Effector memory CD8-positive, alpha-beta T cell (primary cell): Measurements from ENCODE around the gene HHATL.
"Not testable (repeated sequence)": the region's sequence is repeated elsewhere in the genome, so short reads cannot be mapped to it uniquely, and the experiment has no call there.

ENCODE experiments used
- ATAC-seq: fragments of 150-1000 bp; cut with Tn5 transposase; replicated peaks from 2 replicates; pipeline ENCODE4 v1.10.0; 2021; ENCODE audit warnings: mild to moderate bottlenecking, moderate library complexity
- DNase-seq, 3 experiments: peaks; one replicate each; pipeline ENCODE4 v3.0.0; 2021
- H3K27ac Mint-ChIP-seq, 2 donors: one replicate each; pipeline ENCODE4 v1.8.0; 2022; ENCODE audit warnings: mild to moderate bottlenecking in 2 of 2, mixed read lengths in 2 of 2, moderate library complexity in 2 of 2
- H3K27me3 Mint-ChIP-seq, 2 donors: one replicate each; pipeline ENCODE4 v1.8.0; 2022; ENCODE audit warnings: mixed read lengths in 2 of 2
- H3K36me3 Mint-ChIP-seq: one replicate; pipeline ENCODE4 v1.8.0; 2022; ENCODE audit warnings: mild to moderate bottlenecking, moderate library complexity, mixed read lengths; ENCODE audit not compliant: insufficient read depth
- H3K4me1 Mint-ChIP-seq, 2 donors: one replicate each; pipeline ENCODE4 v1.8.0; 2022; ENCODE audit warnings: low read depth in 2 of 2, mixed read lengths in 2 of 2
- H3K4me3 Mint-ChIP-seq, 2 donors: one replicate each; pipeline ENCODE4 v1.8.0; 2022; ENCODE audit warnings: mild to moderate bottlenecking in 2 of 2, mixed read lengths in 2 of 2, moderate library complexity in 2 of 2
- H3K9me3 Mint-ChIP-seq, 2 donors: one replicate each; pipeline ENCODE4 v1.8.0; 2022; ENCODE audit warnings: mixed read lengths in 2 of 2

HHATL gene

DNA sequence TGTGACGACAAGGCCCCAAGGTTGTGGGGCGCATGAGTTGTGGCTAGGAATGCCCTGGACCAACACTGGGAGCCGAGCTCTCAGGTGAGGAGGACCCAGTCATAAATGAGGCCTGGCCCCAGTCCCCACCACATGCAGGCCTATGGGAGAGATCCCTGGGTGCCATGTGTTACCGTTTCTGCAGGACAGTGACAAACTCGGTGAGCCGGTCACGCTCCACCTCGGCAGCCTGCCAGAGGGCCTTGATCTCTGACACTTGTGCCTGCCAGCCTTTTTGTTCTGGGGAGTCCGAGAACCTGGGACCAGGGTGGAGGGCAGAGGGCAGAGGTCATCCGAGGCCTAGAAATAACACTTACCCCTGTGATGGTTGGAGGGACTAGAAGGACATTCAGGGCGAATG lies 27.7 kb upstream of the HHATL start:
- no peak for ATAC-seq
- DNase-seq = no peak
- Mint-ChIP-seq H3K4me1 (no peaks in the 10 kb centered on the region), H3K27ac (no peak overlapping the region), H3K36me3 (no peaks in the 10 kb centered on the region), H3K9me3 (no peaks in the 10 kb centered on the region), H3K27me3 (peaks cover 10 to 22% of the 10 kb centered on the region in 2 donors), H3K4me3 (no peak overlapping the region)

DNA sequence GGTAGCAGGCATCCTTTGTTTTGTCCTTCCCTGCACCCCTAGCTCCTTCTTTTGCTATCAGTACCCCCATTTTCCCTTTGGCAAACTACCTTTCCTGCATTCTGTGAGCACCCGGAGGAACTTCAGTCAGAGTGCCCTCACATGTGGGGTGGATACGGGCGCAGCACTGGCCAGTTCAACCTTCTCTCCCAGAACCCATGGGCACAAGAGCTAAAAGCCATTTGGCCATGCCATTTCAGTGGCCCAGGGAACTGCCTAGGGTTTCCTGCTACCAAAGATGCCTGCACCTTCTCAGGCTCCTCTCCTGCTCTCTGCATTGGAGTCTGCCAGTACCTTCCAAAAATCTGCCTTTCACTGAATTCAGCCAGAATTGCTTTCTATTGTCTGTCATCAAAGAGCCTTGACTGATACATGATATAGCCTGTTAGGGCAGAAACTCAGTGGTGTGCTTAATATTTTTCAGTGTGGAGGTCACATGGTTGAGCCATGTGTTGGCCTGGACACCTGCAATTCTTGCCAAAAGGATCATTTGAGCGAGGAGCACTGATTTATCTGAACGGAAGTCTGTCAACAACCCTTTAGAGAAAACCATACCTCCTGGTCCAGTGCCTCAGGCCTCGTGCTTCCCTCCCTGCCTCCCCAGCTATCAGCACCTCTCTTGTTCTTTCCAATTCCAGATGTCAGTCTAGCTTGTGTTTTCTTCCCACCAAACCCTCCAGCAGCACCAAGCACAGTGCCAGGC lies 27.0 kb upstream of the HHATL start:
- no peak for DNase-seq
- H3K9me3 Mint-ChIP-seq = no peaks in the 10 kb centered on the region
- H3K27ac Mint-ChIP-seq = no peak overlapping the region
- H3K27me3 Mint-ChIP-seq = peaks cover 10 to 24% of the 10 kb centered on the region in 2 donors
- H3K4me1 Mint-ChIP-seq = no peaks in the 10 kb centered on the region
- H3K4me3 Mint-ChIP-seq = no peak overlapping the region
- no peaks in the 10 kb centered on the region for H3K36me3 Mint-ChIP-seq
- no peak for ATAC-seq

GRCh38 chr3:42728668-42729364 lies 26.2 kb upstream of the HHATL start:
- Mint-ChIP-seq H3K4me1 (no peaks in the 10 kb centered on the region), H3K4me3 (no peak overlapping the region), H3K9me3 (no peaks in the 10 kb centered on the region), H3K27me3 (peaks cover 16 to 32% of the 10 kb centered on the region in 2 donors), H3K27ac (no peak overlapping the region), H3K36me3 (no peaks in the 10 kb centered on the region)
- DNase-seq (no peak), ATAC-seq (no peak)

DNA sequence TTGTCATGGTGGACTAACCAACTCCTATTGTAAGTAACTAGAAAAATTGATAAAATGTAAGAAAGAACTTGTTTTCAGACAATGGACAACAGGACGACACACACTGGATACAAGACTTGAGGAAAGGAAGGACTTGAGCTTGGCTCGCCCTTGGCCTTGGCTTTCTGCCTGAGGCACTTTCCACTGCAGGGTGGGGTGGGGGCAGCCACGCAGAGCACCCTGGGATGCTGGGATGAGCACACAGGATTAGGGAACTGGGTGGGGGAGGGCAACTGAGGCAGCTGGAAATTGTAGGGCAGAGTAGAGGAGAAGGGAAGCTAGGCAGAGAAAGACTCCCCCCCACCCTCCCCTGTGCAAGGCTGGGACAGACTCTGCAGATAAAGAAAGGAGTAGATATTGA lies 25.5 kb upstream of the HHATL start:
- Mint-ChIP-seq H3K9me3 (no peaks in the 10 kb centered on the region), H3K27ac (no peak overlapping the region), H3K4me1 (no peaks in the 10 kb centered on the region), H3K4me3 (no peak overlapping the region), H3K27me3 (peaks cover 20 to 38% of the 10 kb centered on the region in 2 donors), H3K36me3 (no peaks in the 10 kb centered on the region)
- DNase-seq = no peak
- no peak for ATAC-seq

GRCh38 chr3:42725454-42725853 lies 22.9 kb upstream of the HHATL start:
- ATAC-seq (no peak), DNase-seq (no peak)
- H3K4me1 Mint-ChIP-seq = no peaks in the 10 kb centered on the region
- no peak overlapping the region for H3K27ac Mint-ChIP-seq
- no peaks in the 10 kb centered on the region for H3K36me3 Mint-ChIP-seq
- peaks cover 25 to 41% of the 10 kb centered on the region in 2 donors for H3K27me3 Mint-ChIP-seq
- no peak overlapping the region for H3K4me3 Mint-ChIP-seq
- H3K9me3 Mint-ChIP-seq = no peaks in the 10 kb centered on the region

DNA sequence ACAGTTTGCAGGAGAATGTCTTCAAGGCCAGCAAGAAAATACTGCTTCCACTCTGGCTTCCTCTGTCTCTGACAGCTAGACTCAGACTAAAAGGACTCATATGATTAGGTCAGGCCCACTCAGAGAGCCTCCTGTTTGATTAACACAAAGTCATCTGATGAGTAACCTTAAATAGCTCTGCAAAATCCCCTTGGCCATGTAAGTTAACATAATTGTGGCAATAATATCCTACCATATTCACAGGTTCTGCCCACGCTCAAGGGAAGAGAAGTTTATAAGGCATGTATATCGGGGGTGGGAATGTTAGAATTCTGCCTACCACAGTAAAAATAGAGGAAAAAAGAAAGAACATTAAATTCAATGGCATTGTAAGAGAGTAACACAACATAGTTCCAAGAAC lies 20.6 kb upstream of the HHATL start:
- no peaks in the 10 kb centered on the region for H3K4me1 Mint-ChIP-seq
- no peak overlapping the region for H3K27ac Mint-ChIP-seq
- ATAC-seq (no peak), DNase-seq (no peak)
- peaks cover 33 to 34% of the 10 kb centered on the region in 2 donors for H3K27me3 Mint-ChIP-seq
- H3K36me3 Mint-ChIP-seq = no peaks in the 10 kb centered on the region
- H3K9me3 Mint-ChIP-seq = no peaks in the 10 kb centered on the region
- H3K4me3 Mint-ChIP-seq = no peak overlapping the region

DNA sequence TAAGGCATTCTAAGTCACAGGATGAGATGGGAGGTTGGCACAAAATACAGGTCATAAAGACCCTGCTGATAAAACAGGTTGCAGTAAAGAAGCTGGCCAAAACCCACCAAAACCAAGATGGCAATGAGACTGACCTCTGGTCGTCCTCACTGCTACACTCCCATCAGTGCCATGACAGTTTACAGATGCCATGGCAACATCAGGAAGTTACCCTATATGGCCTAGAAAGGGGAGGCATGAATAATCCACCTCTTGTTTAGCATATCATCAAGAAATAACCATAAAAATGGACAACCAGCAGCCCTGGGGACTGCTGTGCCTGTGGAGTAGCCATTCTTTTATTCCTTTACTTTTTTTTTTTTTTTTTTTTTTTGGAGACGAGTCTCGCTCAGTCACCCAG lies 19.8 kb upstream of the HHATL start:
- not testable (repeated sequence) for H3K36me3 Mint-ChIP-seq, ATAC-seq, H3K27ac Mint-ChIP-seq, DNase-seq, H3K9me3 Mint-ChIP-seq, H3K4me1 Mint-ChIP-seq, H3K4me3 Mint-ChIP-seq
- H3K27me3 Mint-ChIP-seq = peaks cover 27 to 33% of the 10 kb centered on the region in 2 donors

DNA sequence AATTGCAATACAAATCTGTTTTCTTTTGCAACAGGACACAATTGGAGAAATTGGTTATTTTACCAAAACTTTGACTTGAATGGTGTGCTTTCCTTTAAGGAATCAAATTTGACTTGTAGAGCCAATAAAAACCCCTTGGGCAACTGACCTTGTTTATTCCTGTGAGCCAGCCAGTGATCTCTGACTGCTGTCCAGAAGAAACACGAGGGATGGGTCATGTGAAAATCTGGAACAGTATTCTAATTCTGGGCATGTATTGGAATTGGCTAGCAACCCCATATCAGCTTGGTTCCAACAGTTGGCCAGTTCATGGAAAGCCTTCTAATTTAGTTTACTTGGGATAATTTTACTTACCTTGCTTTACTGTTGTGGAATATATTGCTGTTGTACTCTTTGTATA lies 19.1 kb upstream of the HHATL start:
- Mint-ChIP-seq H3K4me1 (no peaks in the 10 kb centered on the region), H3K4me3 (no peak overlapping the region), H3K9me3 (no peaks in the 10 kb centered on the region), H3K36me3 (no peaks in the 10 kb centered on the region), H3K27ac (no peak overlapping the region), H3K27me3 (peaks cover 27 to 33% of the 10 kb centered on the region in 2 donors)
- no peak for DNase-seq
- no peak for ATAC-seq

DNA sequence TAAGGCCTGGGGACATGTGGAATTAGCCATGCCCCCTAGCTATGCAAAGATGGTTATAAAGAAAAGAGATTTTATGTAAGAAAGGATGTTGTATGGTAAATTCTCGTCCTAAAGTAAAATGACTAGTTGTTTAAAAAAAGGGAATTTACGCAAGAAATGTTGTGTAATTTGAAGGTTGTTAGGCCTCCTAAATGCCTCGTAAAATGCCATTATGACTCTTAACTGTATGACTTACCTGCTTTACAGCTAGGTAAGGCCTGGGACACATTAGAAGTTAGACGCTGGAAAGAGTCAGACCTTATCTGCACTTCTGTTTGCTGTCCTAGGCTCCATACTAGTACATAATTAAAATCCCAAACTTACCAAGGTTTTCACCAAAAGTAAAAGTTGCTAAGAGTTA lies 17.5 kb upstream of the HHATL start:
- H3K27ac Mint-ChIP-seq = no peak overlapping the region

DNA sequence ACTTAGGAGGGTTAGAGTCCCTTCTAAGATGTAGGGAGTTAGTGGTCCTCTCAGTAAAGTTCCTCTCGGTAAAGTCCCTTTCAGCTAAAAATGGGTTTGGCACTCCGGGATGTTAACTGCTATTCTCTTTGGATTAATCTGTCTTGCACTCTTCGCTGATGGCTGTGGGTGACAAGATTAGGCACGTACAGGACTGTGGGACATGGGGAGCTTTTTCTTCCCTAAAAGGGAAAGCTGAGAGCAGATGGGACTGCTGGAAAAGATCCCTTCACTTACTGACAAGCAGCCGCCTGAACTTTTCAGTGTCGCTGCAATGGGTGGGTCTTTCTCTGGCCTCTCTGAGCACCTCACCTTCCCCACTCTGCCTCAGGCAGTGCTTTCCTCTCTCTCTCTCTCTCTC lies 16.4 kb upstream of the HHATL start:
- ATAC-seq (no peak), DNase-seq (no peak)
- Mint-ChIP-seq H3K4me3 (no peak overlapping the region), H3K9me3 (no peaks in the 10 kb centered on the region), H3K27me3 (peaks cover 11 to 23% of the 10 kb centered on the region in 2 donors), H3K4me1 (no peaks in the 10 kb centered on the region), H3K36me3 (no peaks in the 10 kb centered on the region), H3K27ac (no peak overlapping the region)

More for the DNA sequence above, 17.5 kb upstream of the HHATL start:
- H3K36me3 Mint-ChIP-seq = no peaks in the 10 kb centered on the region
- no peaks in the 10 kb centered on the region for H3K4me1 Mint-ChIP-seq
- peaks cover 18 to 23% of the 10 kb centered on the region in 2 donors for H3K27me3 Mint-ChIP-seq
- no peak for ATAC-seq
- H3K4me3 Mint-ChIP-seq = no peak overlapping the region
- DNase-seq = no peak
- no peaks in the 10 kb centered on the region for H3K9me3 Mint-ChIP-seq

GRCh38 chr3:42718338-42718737 lies 15.7 kb upstream of the HHATL start:
- Mint-ChIP-seq H3K27ac (no peak overlapping the region), H3K36me3 (no peaks in the 10 kb centered on the region), H3K4me3 (no peak overlapping the region), H3K27me3 (peaks cover 6 to 24% of the 10 kb centered on the region in 2 donors), H3K9me3 (no peaks in the 10 kb centered on the region), H3K4me1 (no peaks in the 10 kb centered on the region)
- DNase-seq (no peak), ATAC-seq (no peak)

- Mint-ChIP-seq H3K4me1 (no peaks in the 10 kb centered on the region), H3K4me3 (no peak overlapping the region), H3K36me3 (no peaks in the 10 kb centered on the region), H3K27ac (no peak overlapping the region), H3K27me3 (peaks cover 0 to 21% of the 10 kb centered on the region in 2 donors), H3K9me3 (no peaks in the 10 kb centered on the region)
- ATAC-seq (no peak), DNase-seq (no peak)
Observed at GRCh38 chr3:42717306-42717705, 14.7 kb upstream of the HHATL start.

GRCh38 chr3:42714171-42714852 lies 11.7 kb upstream of the HHATL start:
- Mint-ChIP-seq H3K4me3 (no peak overlapping the region), H3K27me3 (peaks cover 3 to 19% of the 10 kb centered on the region in 2 donors), H3K4me1 (no peaks in the 10 kb centered on the region), H3K9me3 (no peaks in the 10 kb centered on the region), H3K36me3 (no peaks in the 10 kb centered on the region), H3K27ac (no peak overlapping the region)
- DNase-seq (no peak), ATAC-seq (no peak)

GRCh38 chr3:42713747-42714146 lies 11.1 kb upstream of the HHATL start:
- Mint-ChIP-seq H3K27me3 (peaks cover 9 to 23% of the 10 kb centered on the region in 2 donors), H3K4me1 (no peaks in the 10 kb centered on the region), H3K4me3 (no peak overlapping the region), H3K36me3 (no peaks in the 10 kb centered on the region), H3K27ac (no peak overlapping the region), H3K9me3 (no peaks in the 10 kb centered on the region)
- DNase-seq = no peak
- no peak for ATAC-seq
